Psoas muscle (tissue), 8 donors: Measurements from ENCODE around the gene RPP40. TPM values are rescaled to one million over a fixed set of nuclear protein-coding genes. Genes with fewer than 3 reads are reported as not detected.
"Not testable (repeated sequence)": the region's sequence is repeated elsewhere in the genome, so short reads cannot be mapped to it uniquely, and the experiment has no call there.

ENCODE experiments used
- ATAC-seq, 4 donors: fragments of 200-7000 bp; cut with Tn5 transposase; one replicate each; pipeline ENCODE4 v1.9.1; 2020; ENCODE audit warnings: moderate library complexity in 3 of 4, mild to moderate bottlenecking in 2 of 4
- DNase-seq, 2 donors: peaks; one replicate each; pipeline ENCODE4 v3.0.0-alpha.2; 2020
- H3K27ac ChIP-seq: fragments of 200-600 bp; one replicate; pipeline ENCODE4 v1.8.0; 2022
- H3K27me3 ChIP-seq, 3 donors: fragments of 200-600 bp in 1 of 3; one replicate each; pipeline versions ENCODE4 v1.6.1 to v1.8.0; 2013 to 2022; ENCODE audit warnings: low read length in 2 of 3, mild to moderate bottlenecking in 2 of 3, moderate library complexity in 1 of 3; ENCODE audit not compliant: insufficient read depth in 3 of 3
- H3K36me3 ChIP-seq, 2 donors: fragments of 200-600 bp in 1 of 2; one replicate each; pipeline versions ENCODE4 v1.6.1 to v1.8.0; 2013 to 2022; ENCODE audit warnings: low read depth in 1 of 2, mild to moderate bottlenecking in 1 of 2, moderate library complexity in 1 of 2; ENCODE audit not compliant: insufficient read depth in 1 of 2
- H3K4me1 ChIP-seq: fragments of 200-600 bp; one replicate; pipeline ENCODE4 v1.8.0; 2022
- H3K4me3 ChIP-seq: fragments of 200-600 bp; one replicate; pipeline ENCODE4 v1.8.0; 2022; ENCODE audit warnings: mild to moderate bottlenecking
- H3K9me3 ChIP-seq: fragments of 200-600 bp; one replicate; pipeline ENCODE4 v1.8.0; 2022
- CTCF ChIP-seq: fragments of 200-600 bp; IDR thresholded peaks from one replicate; pipeline ENCODE4 v1.8.0; 2022; ENCODE audit warnings: antibody characterized with exemption
- WGBS, 3 donors: extraction: QIAGEN DNeasy Blood & Tissue Kit; methylation state at CpG; one replicate each; pipeline versions ENCODE4 v1.1.6 to v1.1.7; 2013; 5-methylcytosine and 5-hydroxymethylcytosine counted together
- intact Hi-C, 2 donors: fragments of 100-400 bp; cut with DNase I; formaldehyde crosslinking; loops; one replicate each; pipeline versions ENCODE4 v1.11.0 to v1.14.2; 2022
- polyA plus RNA-seq, 3 donors: library from polyadenylated mRNA; stranded (reverse); fragments of 200-250 nt; gene quantifications; one replicate each; pipeline ENCODE4 v1.2.3, GENCODE V29; 2013
- total RNA-seq, 4 donors: library from RNA; stranded (reverse); fragmentation: NEBNext Ultra II Directional in 2 of 4; extraction: Animal tissue kit (Norgen Biotek cat#: 25700) in 2 of 4; gene quantifications; one replicate each; pipeline versions ENCODE4 v1.2.1 to v1.2.4, GENCODE V29; 2021 to 2023
- donor health status: healthy with polysubstance abuse.
- donor health status: DM: no; HTN: no; CAD: no; lungs with moderate emphysema.
- donor health status: Bipolar disorder and iron deficiency.
- donor health status: healthy.
- donor health status: DM: yes; HTN: yes; CAD: no.
- donor health status: DM: no; HTN: no; CAD: no.
- donor health status: DM: no; HTN: no; CAD: no.
- donor health status: DM: yes; HTN: yes; CAD: no.

The RPP40 gene
- total and polyA plus RNA-seq, 7 donors = 4.2 to 34.5 (median 9.3) TPM

GRCh38 chr6:5012519-5012918 lies 8.7 kb upstream of the RPP40 start:
- intact Hi-C loops = no loop called here
- no peak for TF ChIP-seq CTCF

GRCh38 chr6:5011346-5011745 lies 7.5 kb upstream of the RPP40 start:
- H3K27ac ChIP-seq = no peak overlapping the region
- intact Hi-C loops = no loop called here
- no peaks in the 10 kb centered on the region for H3K4me1 ChIP-seq
- no peaks in the 10 kb centered on the region for H3K27me3 ChIP-seq
- no peak overlapping the region for H3K4me3 ChIP-seq
- no peak for TF ChIP-seq CTCF
- DNase-seq = no peak
- H3K9me3 ChIP-seq = no peaks in the 10 kb centered on the region
- no peak for ATAC-seq
- no peaks in the 10 kb centered on the region for H3K36me3 ChIP-seq
- 86 to 90% (median 87%) methylated on average over 12 of the region's 12 CpGs for WGBS, 3 donors

More at GRCh38 chr6:5012519-5012918, 8.7 kb upstream of the RPP40 start:
- H3K27ac ChIP-seq = no peak overlapping the region
- DNase-seq (no peak), ATAC-seq (no peak)
- no peaks in the 10 kb centered on the region for H3K9me3 ChIP-seq
- H3K27me3 ChIP-seq = no peaks in the 10 kb centered on the region
- H3K36me3 ChIP-seq = no peaks in the 10 kb centered on the region
- no peaks in the 10 kb centered on the region for H3K4me1 ChIP-seq
- H3K4me3 ChIP-seq = no peak overlapping the region
- 39 to 54% (median 40%) methylated on average over 2 of the region's 2 CpGs for WGBS, 3 donors

GRCh38 chr6:5007531-5007930 lies 3.7 kb upstream of the RPP40 start:
- TF ChIP-seq CTCF = no peak
- DNase-seq (no peak), ATAC-seq (no peak)
- no peaks in the 10 kb centered on the region for H3K27me3 ChIP-seq
- H3K36me3 ChIP-seq = no peaks in the 10 kb centered on the region
- intact Hi-C loops = no loop called here
- H3K4me3 ChIP-seq = no peak overlapping the region
- H3K27ac ChIP-seq = no peak overlapping the region
- H3K4me1 ChIP-seq = no peaks in the 10 kb centered on the region
- no peaks in the 10 kb centered on the region for H3K9me3 ChIP-seq
- WGBS, 3 donors = 68 to 81% (median 81%) methylated on average over 3 of the region's 3 CpGs

GRCh38 chr6:5006222-5006621 lies 2.4 kb upstream of the RPP40 start:
- DNase-seq (no peak), ATAC-seq (no peak)
- no peaks in the 10 kb centered on the region for H3K4me1 ChIP-seq
- peaks cover 0 to 8% of the 10 kb centered on the region in 2 donors for H3K36me3 ChIP-seq
- H3K27me3 ChIP-seq = no peaks in the 10 kb centered on the region
- intact Hi-C loops = no loop called here
- no peak overlapping the region for H3K27ac ChIP-seq
- no peaks in the 10 kb centered on the region for H3K9me3 ChIP-seq
- 93 to 97% (median 96%) methylated on average over 6 of the region's 6 CpGs for WGBS, 3 donors
- no peak overlapping the region for H3K4me3 ChIP-seq
- TF ChIP-seq CTCF = no peak

GRCh38 chr6:5005038-5005433 lies 1.2 kb upstream of the RPP40 start:
- H3K4me1 ChIP-seq, ATAC-seq, intact Hi-C loops, H3K9me3 ChIP-seq, H3K27me3 ChIP-seq, DNase-seq, H3K27ac ChIP-seq, H3K4me3 ChIP-seq: not testable (repeated sequence)
- H3K36me3 ChIP-seq = peaks cover 0 to 19% of the 10 kb centered on the region in 2 donors
- 96 to 100% (median 97%) methylated on average over 5 of the region's 5 CpGs for WGBS, 3 donors
